HG02840 (cell line): ENCODE measurements around the gene C6orf89.

Experiments
- ATAC-seq: cut with Tn5 transposase; IDR thresholded peaks from one replicate; pipeline ENCODE4 v1.9.1; 2021; ENCODE audit warnings: mild to moderate bottlenecking, moderate library complexity, moderate number of reproducible peaks; ENCODE audit not compliant: unreplicated experiment, low FRiP score

Gene C6orf89

DNA sequence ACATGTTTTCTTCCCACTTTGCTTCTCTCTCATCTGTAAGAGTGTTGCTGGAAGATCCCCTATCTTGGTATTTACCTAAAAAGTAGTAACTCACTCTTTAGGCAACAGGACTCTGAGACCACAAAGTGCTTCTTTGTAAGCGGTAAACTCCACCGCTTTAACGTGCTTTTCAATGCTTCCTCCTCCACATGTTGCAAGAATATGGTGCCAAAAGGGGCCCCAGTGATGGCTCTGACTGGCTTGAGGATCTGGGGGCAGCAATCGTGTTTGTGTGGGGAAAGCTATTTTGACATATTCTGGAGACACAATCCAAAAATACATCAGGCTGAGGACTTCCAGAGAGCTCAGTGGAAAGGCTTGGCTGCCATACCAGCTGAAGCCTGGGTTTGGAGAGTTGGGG is 34.1 kb upstream of the C6orf89 start:
- no peak for ATAC-seq

DNA sequence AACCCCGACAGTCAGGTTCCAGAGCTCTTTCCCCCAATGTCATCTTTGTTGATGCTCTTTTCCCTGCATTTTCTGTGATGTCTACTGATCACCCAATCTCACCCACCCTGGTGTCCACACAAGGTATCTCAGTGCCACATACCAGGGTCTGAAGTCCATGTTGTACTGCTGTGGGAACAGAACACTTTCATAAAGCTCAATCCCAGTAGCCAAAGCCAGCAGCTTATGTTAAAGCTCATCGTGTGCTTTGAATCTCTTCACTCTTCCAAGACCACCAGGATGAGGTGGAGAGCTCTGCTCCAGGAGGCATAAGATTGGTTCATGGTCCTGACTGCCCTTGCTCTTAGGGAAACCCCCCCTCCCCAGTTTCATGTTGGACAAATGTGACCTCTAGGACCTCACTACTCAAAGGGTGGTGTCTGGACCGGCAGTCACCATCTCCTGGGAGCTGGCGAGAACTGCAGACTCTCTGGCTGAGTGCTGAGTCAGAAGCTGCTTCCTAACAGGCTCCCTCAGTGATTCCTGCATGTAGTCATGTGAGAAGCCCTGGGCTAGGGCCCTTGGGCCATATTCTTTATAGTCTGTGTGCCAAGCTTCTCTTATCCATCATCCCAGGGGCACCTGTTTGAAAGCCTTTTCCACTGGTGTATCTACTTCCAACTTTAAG is 33.1 kb upstream of the C6orf89 start:
- ATAC-seq, result no peak

DNA sequence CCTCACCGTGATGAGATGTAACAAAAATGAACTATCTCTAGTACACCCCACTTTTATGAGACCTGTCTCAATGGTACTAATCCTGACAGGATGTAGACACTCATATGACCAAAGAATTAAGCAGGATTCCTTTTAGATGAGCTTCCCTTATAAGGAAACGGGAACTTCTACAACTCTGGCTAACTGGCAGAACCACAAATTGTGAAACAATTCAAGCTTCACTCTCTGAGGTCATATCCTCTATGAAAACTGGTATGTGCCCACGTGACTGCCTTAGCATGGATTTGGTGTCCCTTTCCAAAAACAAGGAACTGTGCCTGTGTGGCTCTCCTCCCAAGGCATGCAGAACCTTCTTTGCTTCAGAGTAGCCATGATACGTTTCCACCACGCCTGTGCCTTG is 32.4 kb upstream of the C6orf89 start:
- ATAC-seq, result no peak

DNA sequence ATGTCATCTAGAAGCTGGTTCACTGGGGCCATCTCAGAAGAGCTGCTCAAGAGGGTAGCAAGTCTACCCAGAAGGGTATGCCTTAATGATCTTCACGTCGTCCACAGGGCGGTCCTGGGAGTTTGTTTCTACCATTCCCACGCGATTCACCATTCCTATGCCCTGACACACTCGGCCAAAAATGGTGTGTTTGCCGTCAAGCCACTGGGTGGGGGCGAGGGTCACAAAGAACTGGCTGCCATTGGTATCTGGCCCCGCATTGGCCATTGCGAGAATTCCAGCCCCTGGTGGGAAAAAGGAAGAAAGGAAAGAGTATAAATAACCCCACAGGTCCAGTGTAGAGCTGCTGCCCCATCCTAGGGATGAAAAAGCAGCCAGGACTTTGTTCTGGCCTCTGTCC is 30.0 kb upstream of the C6orf89 start:
- no peak for ATAC-seq

DNA sequence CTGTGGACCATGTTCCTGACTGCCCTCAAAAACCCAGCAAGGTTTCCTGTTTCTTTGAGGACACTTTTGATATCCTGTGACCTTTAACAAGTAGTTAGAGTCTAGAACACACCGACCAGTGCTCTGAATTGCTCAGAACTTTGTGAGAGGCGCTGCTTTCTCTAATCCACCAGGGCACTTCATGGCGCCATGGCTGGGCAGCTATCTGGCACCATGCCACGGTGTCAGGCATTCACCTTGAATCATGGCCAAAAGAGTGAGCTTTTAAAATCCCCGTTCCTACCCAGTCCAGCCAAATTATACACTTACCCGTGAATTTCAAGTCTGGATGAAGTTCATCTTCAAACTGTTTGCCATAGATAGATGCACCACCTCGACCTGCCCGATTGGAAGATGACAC is 29.5 kb upstream of the C6orf89 start:
- ATAC-seq, result no peak

DNA sequence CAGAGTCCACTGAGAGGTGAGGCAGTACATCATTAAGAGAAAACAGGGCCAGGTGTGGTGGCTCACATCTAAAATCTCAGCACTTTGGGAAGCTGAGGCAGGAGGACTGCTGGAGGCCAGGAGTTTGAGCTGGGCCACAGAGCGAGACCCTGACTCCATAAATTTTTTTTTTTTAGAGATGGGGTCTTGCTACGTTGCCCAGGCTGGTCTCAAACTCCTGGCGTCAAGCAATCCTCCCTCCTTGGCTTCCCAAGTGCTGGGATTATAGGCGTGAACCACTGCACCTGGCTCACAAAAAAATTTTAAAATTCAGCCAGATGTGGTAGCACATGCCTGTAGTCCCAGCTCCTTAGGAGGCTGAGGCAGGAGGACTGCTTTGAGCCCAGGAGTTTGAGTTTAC is 28.4 kb upstream of the C6orf89 start:
- no peak for ATAC-seq

DNA sequence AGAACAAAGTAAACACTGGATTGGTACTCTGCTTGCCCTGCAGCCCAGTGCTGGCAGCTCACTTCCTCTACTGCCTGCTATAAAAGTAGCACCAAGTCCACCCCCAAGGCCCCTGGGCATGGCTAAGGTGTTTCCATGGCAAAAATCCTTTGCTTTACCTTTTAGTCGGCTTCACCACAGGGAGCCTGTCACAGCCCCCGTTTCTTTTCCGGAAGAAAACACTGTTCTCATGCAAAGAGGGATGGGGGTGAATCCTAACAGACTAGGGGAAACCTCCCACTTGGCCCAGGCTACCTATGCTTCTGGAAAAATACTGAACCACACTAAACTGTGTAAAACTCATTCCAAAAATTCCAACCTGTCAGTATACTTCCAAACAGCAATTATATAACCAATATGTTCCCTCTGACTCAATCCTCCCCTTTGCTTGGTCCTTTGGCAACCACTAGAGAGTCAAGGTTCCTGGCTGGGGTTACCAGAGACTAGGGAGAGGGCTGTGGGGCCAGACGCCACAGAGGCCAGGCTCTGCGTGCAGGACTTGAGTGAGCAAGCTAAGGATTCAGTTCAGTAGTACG is 27.3 kb upstream of the C6orf89 start:
- no peak for ATAC-seq

DNA sequence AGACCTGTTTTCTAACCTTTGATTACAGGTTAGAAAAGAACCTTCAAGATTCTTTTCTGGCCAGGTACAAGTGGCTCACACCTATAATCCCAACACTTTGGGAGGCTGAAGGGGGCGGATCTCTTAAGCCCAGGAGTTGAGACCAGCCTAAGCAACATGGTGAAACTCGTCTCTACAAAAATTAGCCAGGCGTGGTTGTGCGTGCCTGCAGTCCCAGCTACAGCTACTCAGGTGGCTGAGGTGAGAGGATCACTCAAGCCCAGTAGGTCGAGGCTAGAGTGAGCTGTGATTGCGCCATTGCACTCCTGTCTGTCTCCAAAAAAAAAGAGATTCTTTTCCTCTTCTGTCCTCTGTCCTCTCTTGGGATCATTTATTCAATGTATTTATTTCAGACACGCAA is 25.6 kb upstream of the C6orf89 start:
- ATAC-seq, result no peak

DNA sequence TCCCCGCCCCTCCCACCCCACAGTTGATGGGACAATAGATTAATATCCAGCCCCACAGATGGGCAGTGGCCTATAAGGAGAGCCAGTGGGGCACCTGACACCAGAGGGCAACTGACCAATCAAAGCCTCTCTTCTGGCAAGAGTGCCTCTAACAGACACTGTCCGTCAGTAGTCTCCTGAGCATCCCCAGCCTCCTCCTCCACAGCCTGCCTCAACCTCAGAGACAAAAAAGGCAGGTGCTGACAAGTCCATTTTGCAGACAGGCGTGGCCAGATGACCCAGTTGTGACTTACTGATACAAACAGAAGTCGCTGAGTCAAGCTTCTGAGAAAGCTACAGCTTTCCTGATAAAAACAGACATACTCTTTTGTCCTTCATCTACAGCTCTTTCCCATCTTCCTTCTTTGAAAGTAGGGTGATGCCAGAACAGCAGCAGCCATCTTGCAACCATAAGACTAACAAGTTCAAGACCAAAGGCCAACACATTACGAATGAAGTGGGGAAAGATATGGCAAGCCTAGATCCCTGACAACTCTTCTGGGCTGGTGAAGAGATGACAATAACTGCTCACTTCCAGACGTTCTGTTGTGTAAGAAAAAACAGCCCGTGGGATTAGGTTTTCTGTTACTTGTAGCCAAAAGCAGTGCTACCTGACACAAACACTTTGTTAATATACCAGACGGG is 23.4 kb upstream of the C6orf89 start:
- ATAC-seq, result no peak

DNA sequence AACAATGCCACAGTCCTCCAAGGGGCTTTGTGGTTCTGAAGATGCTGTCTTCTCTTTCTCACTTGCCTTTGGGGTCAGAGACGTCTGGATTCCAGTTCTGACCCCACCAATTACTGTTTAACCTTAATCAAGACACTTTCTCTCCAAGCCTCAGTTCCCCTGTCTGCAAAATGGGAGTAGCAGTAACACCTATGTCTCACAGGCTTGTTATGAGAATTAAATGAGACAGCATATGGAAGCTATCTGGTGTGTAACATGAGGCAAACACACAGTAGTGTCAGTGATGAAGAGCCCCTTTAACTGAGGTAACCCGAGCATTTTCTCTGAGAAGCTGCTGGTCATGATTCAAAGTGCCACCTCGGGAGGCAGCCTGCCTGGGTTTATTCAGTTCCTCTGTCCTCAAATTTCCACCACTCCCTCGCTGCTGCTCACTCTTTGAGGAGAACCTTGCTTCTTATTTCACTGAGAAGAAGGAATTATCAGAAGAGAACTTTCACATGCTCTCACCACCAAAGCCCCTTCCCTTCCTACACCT is 22.8 kb upstream of the C6orf89 start:
- no peak for ATAC-seq

DNA sequence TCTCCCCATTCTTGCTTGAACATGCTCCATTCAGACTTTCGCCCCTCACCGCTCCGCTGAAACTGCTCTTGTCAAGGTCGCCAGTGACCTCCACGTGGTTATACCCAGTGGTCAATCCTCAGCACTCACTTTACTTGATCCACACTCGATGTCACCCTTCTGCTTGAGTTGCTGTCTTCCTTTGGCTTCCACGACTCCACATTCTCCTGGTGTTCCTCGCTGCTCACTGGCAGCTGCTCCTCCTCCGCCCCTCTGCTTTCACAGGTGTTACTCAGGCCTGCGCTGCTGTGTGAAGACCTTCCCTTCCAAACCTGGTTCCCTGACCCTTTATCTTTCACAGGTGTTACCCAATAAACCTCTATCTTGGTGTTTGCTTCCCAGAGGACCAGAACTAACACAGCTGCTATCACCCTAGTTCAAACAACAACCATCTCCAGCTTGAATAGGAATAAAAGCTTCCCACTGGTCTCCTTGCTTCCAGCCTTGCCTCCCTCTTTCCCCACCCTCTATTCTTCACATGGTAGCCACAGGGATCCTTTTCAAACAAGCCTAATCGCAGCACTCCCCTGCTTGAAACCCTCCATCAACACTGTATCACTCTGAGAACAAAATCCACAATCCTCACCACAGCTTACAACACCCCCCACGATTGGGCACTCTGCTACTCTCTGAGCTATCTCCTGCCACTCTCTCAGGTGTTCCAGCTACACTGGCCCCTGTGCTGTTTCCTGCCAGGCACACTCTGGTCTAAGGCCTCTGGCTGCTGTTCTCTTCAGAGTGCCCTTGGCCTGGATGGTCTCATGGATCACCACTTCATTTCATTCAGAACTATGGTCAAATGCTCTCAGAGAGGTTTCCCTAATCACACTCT is 21.8 kb upstream of the C6orf89 start:
- ATAC-seq, result no peak

DNA sequence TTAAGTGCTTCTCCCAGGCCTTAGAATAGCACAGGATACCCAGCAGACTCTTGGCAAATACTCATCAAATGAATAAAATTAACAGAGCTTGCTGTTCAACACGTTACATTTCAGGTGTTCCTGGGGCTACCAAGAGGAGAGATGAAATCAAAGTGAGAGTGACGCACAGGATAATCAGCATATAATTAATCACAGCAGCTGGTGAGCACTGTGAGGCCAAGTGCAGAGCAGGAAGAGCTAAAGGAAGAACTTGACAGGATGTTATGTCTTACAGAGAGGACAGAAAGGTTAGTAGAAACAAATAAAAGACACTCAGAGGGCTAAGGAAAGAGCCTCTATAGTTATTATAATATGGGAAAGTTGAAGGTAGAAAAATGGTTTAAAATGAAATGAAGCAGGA is 19.9 kb upstream of the C6orf89 start:
- ATAC-seq, result no peak

DNA sequence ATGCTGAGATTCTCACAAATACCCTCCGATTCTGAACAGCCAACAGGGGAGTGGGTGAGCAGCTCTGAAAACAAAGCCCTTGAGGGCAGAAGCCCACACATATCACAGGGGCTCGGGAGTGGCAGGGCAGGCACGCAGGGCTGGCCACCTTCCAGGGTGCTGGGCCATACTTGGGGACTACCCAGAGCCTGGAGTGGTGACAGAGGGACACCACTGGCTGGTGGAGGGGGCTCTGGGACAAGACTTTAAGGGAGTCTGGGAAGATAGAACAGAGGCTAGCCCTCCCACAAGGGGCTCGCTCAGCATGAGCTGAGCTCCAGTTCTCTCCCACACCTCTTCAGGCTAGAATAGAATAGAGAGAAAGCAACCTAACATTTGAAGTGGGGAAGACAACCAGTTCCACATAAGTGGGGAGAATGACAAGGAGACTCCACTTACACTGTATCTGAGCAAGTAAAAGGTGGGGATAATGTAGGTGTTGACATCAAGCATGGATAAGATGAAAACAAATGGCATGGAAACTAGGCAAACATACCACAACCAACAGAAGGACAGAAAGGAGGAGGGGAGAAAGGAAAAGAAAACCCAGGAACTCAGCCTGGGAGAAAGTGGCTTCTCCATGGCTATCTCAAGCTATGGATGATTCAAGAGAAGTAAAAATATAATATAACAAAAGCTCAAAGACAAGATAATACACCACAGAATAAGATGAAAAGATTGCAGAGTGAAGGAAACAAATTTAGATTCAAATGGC is 18.1 kb upstream of the C6orf89 start:
- ATAC-seq, result no peak

DNA sequence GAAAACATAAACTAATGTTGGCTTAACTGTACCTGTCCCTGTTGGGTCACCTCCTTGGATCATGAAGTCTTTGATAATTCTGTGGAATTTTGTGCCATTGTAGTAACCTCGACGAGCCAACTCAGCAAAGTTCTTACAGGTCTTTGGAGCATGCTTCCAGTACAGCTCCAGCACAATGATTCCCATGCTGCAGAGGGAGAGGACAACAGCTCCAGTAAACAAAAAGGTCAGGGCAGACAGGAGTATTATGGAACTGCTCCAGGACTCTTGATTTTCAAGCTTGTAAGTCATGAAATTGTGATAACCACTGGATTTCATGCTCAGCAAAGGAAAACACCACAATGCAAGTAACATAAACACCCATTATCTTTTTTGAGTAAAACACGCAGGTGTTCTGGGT is 14.1 kb upstream of the C6orf89 start:
- ATAC-seq, result no peak

DNA sequence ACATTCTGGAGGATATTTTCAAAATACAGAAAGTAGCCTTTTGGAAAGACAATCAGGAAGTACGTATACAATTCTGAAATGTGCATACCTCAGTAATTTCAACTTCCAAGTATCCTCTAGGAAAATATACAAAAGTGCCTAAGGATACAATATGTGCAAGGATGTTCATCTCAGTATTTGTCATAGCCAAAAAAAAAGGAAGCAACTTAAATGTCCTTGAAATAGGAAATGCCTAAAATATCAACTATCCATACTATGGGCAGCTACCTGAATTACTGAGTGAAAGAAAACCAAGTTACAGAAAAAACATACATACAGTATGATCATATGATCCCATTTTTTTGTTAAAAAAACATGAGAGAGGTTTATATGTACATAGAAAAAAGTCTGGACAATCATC is 12.6 kb upstream of the C6orf89 start:
- no peak for ATAC-seq

DNA sequence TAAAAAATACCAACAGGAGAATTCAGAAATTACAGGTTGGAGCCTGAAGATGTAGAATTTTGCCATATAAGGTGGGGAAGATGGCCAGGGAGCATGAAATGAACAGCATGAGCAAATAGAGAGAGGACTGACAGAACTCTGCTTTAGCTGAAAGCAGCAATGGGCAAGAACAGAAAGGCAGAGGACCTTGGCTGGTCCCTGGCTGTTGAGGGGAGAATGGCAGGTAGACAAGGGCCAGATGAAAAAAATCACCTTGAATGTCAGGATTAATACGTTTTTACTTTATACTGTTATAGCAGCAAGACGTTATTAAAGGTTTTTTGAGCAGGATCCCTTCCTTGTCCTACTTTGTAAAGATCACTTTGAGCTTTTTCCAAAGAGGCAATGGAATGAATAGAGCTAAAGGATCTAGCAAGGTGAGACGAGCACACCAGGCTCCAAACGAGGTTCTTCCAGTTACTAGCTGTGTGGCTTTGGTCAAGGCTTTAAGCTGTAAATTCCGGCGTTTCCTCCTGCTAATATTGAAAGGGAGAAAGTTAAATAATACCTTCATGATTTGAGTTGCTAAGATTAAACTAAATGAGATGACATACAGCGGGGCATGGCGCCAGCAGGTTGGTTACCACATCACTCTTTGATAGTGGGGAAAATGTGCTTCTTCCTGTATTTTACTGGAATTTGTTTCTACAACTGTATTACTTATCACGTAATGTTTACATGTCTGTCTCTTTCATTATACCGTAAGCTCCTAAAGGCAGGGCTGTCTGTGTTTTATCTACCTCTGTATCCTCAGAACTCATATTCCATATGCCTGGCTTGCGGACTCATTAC is 11.9 kb upstream of the C6orf89 start:
- no peak for ATAC-seq

DNA sequence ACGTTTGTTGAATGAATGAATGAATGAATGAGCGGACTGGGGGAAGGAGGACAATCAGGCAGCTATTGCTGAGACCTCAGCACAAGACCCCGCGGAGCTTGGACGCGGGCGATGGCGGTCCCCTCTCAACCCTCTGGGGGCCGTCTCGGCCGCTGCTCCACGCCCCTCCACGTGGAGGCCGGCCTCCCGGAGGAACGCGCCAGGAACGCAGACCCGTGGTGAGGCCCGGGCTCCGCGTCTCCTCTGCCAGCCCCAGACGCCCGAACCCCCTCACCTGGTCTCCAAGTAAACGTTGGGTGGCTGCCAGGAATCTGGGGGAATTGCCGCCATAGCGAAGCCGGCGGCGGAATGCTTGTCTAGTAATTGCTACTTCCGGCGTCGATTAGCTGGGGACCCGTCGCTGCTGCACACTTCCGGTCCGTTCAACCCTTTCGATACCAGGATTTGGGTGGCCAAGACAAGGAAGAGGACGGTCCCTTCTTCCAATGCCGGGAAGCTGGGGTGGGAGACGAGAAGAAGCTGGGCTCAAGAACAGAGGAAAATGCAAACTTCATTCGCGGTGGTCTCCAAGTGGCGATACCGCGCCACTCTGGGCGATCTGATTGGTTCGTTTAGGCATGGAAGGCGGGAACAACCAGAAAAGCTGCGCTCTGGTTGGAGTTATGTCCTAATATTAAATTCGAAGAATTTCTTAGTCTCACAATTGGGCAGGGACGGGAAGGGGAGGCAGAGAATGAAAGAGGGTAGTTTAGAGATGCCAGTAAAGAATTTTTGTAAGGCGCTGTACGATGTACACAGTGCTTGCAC is 11.1 kb upstream of the C6orf89 start, which contains the start of gene PPIL1:
Gene PPIL1, minus strand, starts transcription at position 361 of the 807 bp plus-strand sequence. Its CDS starts 31 bp downstream, at position 330.
- ATAC-seq, result peak; percentile 69

DNA sequence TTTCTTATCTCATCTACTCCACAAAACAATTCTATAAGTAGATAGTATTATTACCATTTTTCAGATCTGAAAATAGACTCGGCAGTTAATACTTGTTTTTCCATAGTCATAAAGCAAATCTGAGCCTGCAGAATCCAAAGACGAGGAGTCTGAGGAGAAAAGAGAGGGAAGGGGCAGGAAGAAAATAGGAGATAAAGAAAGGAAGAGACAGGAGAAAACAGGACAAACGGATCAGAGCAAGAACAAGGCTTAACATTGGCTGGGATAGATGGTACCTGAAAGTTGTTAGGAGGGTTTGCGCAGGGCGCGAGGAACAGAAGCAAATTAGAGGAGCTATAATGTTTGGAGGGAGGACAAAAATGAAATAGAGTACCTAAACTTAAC is 10.5 kb upstream of the C6orf89 start:
- ATAC-seq, result no peak
